ENCODE measurements around the gene UCHL3. TPM values are rescaled to one million over a fixed set of nuclear protein-coding genes. Genes with fewer than 3 reads are reported as not detected.
A peak's percentile ranks its signal among the peaks of the same experiment; 100 is the strongest.

Gene UCHL3
- total and polyA plus RNA-seq, 9 of the 15 experiments (the other 6 are each of a cell fraction or from before 2014, with no cell fraction given), result 42.2 to 112 (median 85.4) TPM

- peak; percentile 15 for TF ChIP-seq TAF1 (IDR thresholded peaks at IDR 0.05; ENCODE audit: control insufficient read depth, extremely low read depth, insufficient read depth, low read length, severe bottlenecking)
- TF ChIP-seq IFI16 (CRISPR knock-in tag; IDR thresholded peaks at IDR 0.05), result no peak
- TF ChIP-seq ARHGAP35 (IDR thresholded peaks at IDR 0.05; ENCODE audit: partially characterized antibody), result no peak
- no peak for TF ChIP-seq ZNF146 (CRISPR knock-in tag; IDR thresholded peaks at IDR 0.05; ENCODE audit: unreplicated experiment)
- TF ChIP-seq ZNF354B (CRISPR knock-in tag; IDR thresholded peaks at IDR 0.05), result no peak
- peak; percentile 95 for TF ChIP-seq MNT (conservative IDR thresholded peaks at IDR 0.05)
- TF ChIP-seq ZBED1 (IDR thresholded peaks at IDR 0.05), result no peak
- TF ChIP-seq BACH1 (tag; IDR thresholded peaks at IDR 0.05), result no peak
- TF ChIP-seq MEF2D (tag; conservative IDR thresholded peaks at IDR 0.05; ENCODE audit: low read depth), result no peak
- TF ChIP-seq CTCF (IDR thresholded peaks at IDR 0.05 in 2 of 3, conservative IDR thresholded peaks at IDR 0.05 in 1 of 3; ENCODE audit: insufficient read depth in 2 of 3, low read depth in 1 of 3, low read length in 3 of 3), result peak; percentile 85 to 99 (median 96)
- no peak for TF ChIP-seq PURB (CRISPR knock-in tag; IDR thresholded peaks at IDR 0.05; ENCODE audit: low read depth)
- peak; percentile 100 for TF ChIP-seq PRDM10 (IDR thresholded peaks at IDR 0.05; ENCODE audit: partially characterized antibody)
- no peak for TF ChIP-seq ZBTB7A (IDR thresholded peaks at IDR 0.05; ENCODE audit: borderline replicate concordance, control insufficient read depth, low read depth, low read length)
- no peak for TF ChIP-seq ZHX1 (conservative IDR thresholded peaks at IDR 0.05; ENCODE audit: low read length)
- no peak for TF ChIP-seq ZNF133 (CRISPR knock-in tag; IDR thresholded peaks at IDR 0.05)
- peak; percentile 93 to 95 for TF ChIP-seq NRF1 (conservative IDR thresholded peaks at IDR 0.05 in 1 of 2, IDR thresholded peaks at IDR 0.05 in 1 of 2)
- TF ChIP-seq ZNF41 (CRISPR knock-in tag; conservative IDR thresholded peaks at IDR 0.05), result no peak
- TF ChIP-seq COPS2 (conservative IDR thresholded peaks at IDR 0.05), result no peak
Observed at GRCh38 chr13:75549262-75550158, at the start of gene UCHL3 (continued).

Data from K562 (cell line).